HG03175 (cell line): Measurements from ENCODE around the gene CASK.
"Not testable (repeated sequence)": the region's sequence is repeated elsewhere in the genome, so short reads cannot be mapped to it uniquely, and the experiment has no call there.

Source experiments
- ATAC-seq: cut with Tn5 transposase; IDR thresholded peaks from one replicate; pipeline ENCODE4 v1.9.1; 2021; ENCODE audit warnings: mild to moderate bottlenecking, moderate library complexity; ENCODE audit not compliant: unreplicated experiment

Gene CASK

DNA sequence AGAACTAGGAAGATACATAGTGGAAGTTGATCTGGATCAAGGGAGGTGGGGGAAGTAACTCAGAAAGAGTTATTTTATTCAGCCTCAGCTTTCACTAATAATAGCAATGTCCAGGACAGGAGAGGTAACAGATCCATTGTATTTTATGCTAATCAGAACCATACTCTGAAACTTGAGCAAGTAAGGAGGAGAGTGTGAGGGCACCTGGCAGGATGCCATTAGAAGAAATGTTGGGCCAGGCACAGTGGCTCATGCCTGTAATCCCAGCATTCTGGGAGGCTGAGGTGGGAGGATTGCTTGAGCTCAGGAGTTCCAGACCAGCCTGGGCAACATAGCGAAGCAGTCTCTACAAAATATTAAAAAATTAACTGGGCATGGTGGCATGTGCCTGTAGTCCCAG lies 218.3 kb downstream of the CASK start:
- no peak for ATAC-seq

DNA sequence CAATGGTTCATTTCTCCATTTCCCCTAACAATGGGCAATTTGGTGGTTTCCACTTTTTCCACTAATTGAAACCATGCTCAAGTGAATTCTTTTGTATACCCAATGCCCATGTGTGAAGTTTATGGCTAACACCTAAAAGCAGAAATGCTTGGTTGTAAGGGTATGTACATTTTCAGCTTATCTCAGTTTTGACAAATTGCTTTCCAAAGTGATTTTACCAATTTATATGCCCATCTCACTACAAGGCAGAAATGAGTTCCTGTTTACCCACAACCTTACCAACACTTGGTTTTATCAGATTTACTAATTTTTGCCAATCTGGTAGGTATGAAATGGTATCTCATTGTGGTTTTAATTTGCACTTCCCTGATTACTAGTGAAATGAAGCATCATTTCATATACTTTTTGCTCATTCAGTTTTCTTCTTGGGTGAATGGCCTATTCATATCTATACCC lies 219.8 kb downstream of the CASK start:
- no peak for ATAC-seq

DNA sequence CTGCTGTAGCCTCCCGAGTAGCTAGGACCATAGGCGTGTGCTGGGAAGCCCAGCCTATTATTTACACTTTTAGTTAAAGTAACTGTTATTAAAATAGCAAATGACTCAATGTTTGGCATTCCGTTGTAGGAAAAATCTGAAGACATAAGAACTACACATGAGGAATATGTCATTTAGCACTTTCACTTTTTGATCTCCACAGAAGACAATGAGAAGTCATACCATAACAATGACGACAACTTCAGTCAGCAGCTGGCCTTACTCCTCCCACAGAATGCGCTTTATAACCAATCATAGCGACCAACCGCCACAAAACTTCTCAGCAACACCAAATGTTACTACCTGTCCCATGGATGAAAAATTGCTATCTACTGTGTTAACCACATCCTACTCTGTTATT lies 227.9 kb downstream of the CASK start:
- ATAC-seq = no peak

DNA sequence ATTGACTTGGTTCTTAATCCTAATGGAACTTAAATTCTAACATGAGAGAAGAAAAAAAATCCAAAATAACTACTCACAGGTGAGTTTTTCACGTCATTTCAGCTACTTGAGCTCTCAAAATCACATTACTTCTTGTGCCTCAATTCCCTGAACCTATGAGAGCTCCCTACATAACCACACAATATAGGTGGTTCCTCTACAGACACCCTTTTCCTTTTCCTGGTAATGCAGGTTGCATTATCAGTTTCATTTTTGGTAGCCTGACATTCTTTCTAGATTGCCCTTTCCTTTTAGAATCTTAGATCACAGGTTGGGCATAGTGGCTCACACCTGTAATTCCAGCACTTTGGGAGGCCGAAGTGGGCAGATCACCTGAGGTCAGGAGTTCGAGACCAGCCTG lies 230.3 kb downstream of the CASK start:
- ATAC-seq = no peak

DNA sequence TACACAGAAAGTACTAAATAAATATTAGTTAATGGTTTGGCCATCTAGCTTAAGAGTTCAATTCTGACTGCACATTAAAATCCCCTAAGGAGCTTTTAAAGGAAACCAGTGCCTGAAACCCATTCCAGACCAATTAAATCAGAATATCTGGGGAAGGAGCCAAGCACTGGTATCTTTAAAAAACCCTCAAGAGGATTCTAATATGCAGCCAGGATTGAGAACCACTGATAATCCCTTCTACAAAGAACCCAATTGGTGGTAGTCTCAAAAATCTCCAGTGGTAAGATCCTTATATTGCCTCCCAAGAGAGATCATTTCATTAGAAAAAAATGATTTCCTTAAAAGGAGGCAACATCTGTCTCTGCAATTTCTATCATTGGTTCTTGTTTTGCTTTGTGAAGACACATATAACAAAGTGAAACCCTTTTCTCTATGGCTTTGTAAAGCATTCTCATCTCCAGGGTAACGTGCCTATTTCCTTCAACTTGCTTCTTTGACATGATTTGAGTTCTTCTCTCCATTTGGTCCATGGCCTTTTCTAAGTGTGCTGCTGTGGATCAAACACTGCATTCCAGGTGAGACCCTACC lies 231.1 kb downstream of the CASK start:
- no peak for ATAC-seq

DNA sequence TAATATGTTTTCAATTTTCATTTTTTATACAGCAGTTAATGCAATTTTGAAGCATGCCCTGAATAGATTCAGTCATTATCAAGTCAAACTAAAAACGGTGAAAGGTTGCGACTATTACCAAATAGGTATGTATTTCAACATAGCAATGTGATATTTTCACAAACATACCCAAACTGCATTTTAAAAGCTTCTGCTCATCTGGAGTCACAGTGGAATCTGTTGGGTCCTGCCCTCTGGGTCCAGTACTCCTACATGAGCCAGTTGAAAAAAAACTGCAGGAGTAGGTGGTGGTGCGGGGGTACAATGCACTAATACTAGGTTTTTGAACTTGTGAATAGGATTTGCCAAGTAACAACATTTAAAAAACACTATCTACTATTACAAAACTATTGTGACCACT lies 233.6 kb downstream of the CASK start:
- ATAC-seq = no peak

DNA sequence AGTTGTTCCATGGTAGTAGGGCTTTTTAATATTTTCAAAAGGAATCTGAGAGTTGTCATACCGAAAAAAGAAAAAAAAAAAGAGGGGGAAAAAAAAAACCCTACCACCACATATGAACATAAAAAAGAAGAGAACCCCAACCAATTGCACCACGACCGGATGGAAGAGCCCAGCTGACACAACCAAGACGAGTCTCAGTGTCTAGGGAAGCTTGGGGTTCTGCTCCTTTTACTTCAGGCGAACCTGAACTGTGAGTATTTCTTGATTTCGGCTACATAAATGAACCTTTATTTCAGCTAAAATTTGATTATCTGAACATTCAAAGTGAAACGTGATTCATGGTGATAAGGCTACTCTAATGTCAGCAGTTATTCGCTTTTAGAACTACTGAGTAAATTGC lies 234.5 kb downstream of the CASK start, which contains the start of gene GPR34:
Gene GPR34, plus strand, starts transcription at position 139 of the 400 bp plus-strand sequence. CDS start 6,661 bp downstream, outside the sequence.
- ATAC-seq = no peak

DNA sequence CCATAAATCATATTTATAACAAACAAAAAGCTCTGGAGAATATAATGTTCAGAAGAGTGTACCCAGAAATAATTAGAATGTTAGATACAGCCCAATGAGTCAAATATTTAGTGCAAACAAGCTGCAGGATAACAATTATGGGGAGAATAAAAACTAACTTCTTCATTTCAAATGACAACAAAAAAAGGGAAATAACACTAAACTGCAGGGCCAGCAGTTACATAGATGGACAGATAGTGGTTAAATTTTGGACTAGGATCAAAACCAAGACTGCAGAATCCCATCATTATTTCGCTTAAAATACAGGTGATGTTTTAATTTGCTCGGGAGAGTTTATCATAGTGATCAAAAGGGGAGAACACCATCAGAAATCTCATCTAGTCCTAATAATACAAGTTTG lies 235.2 kb downstream of the CASK start:
- no peak for ATAC-seq

DNA sequence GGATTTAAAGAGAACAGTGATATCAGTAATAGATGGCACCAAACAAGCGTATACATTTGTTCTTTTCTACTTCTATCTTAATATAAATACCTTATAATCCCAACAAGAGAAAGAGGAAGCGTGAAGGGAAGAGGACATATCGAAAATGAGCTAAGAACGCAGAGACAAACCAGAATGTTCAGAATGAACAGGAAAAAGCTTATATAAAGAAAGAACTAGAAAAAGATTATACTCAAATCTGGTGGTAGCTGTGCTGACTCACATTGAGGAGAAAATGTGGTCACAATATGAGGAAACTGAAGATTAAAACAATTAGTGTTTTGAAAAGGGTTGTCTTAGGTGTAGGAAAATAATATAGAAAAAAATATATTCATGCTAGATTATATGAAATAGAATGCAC lies 236.6 kb downstream of the CASK start:
- ATAC-seq = no peak

DNA sequence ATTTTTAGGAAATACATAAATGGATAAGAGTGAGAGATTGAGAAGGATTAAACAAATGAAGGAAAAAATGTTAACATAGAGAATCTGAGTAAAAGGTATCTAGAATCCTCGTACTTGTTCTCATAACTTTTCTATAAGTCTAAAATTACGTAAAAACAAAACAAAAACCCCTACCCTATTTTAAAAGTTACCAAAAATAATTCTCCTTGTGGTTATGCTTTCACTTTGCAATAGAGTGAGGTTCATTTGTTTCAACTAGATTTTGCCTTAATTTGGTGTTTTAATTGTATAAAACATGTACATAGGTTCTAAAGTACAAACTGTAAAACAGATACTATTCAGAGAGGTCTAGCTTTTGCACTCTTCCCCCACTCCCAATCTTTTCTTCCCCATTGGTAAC lies 238.4 kb downstream of the CASK start:
- no peak for ATAC-seq

DNA sequence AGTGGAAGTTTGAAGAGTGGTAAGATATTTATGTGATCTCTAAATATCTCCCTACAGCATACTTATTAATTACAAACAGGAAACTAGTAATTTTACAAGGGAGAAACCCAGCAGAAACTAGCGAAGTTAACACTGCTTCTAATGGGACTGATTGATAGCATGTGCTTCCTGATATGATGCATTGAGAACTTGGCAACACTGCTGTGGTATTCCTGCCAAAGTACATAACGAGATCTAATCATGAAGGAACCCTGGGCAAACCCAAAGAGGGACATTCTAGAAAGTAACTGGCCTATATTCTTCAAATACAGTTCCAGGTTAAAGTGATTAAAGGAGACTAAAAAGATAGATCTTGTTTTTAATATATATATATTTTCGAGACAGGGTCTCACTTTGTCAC lies 239.2 kb downstream of the CASK start:
- no peak for ATAC-seq

DNA sequence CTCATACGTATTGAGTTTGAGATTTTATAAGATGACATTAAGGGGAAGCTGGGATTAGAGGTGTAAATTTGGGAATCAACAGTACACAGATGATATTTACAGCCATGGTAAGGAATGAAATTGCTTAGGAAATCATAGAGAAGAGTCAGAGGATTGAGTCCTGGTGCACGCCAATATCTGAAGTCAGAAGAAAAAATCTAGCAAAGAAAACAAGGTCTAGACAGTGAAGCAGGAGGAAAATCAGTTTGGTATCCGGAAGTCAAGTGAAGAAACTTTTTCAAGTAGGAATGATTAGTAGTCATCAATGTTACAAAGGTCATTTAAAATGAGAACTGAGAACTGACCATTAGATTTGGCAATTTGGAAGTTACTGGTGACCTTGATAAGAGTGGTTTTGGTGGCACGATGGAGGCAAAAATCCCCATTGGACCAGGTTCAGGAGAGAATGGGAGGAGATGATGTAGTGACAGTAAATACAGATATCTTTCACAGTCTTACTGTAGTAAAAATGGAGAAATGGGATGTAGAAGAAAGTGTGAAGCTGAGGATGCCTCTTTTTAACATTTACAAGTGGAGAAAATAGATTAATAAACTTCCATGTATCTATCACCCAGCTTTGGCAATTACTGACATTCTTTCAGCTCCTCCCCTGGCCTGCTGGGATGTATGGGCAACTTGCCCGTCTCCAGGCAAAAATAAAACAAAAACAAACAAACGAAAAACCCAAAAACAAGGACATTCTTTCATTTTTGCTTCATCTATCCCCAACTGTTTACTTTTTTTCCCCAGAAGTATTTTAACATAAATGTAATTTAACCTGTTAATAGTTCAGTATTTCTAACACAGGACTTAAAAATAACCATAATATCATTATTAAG lies 245.9 kb downstream of the CASK start:
- ATAC-seq = no peak

DNA sequence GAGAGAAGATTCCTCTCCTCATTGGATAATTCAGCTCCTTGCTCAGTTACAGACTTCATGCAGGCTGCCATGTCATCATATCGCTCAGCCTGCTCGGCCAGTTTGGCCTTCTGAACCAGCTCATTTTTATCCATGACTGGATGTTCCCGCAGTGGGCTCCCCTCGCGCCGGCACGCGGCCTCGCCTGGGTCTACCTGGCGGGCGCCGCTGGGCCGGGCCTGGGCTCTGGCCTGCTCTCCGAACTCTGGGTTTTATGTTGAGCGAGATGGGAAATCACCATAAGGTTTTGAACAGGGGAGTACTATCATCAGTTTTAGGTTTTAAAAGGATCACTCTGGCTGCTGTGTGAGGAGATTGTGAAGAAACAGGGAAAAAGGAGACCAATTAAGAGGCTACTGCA lies 247.0 kb downstream of the CASK start:
- ATAC-seq = not testable (repeated sequence)

DNA sequence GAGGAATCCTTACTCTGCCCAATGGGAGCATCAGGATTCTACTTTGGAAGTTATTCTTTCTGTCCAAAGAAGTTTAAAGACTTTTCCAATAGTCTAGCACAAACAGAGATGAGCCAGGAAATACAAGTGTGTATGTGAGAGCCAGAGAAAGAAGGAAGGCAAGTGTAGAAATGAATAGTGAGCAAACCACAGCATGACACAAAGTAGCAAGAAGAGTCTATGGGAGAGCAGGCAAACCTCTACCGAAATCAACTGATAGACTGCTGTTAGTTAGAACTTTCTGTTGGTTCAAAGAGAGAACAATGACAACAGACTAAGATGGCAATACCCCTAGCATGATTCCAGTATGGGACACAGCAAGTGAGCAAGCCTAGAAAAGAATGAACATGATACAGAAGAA lies 250.7 kb downstream of the CASK start:
- no peak for ATAC-seq

DNA sequence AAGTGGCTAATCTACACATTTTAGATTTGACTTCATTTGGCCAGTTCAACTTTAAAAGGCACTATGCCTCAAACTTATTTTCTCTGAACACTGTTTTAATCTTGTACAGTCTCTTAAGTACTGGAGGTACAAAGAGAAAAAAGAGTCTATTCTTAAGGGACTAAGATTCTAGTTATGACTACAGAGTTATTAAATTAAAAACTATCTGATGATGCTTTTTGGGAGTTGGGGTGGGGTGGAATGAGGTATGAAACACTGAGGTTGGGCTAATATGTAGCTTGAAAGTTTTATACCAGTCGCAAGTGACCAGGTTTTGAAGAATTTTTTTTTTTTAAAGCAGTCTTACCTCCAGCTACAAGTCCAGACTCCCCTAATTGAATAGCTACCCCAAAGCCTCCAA lies 252.3 kb downstream of the CASK start:
- ATAC-seq = no peak

DNA sequence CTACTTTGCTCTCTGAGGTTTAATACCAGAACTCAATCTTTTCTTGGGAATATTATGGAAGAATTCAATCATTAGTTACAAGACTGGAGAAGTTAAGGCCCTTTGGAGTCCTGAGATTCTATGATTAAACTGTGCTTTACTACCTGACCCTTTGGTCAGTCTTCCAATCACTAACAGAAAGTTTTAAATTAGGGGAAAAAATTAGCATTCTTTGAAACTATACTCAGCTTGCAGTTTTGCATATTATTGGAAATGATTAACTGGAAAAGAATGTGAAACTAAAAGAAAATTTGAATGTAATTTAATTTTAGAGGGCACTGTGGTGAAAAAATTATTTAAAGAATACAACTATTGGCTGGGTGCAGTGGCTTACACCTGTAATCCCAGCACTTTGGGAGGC lies 253.2 kb downstream of the CASK start:
- no peak for ATAC-seq

DNA sequence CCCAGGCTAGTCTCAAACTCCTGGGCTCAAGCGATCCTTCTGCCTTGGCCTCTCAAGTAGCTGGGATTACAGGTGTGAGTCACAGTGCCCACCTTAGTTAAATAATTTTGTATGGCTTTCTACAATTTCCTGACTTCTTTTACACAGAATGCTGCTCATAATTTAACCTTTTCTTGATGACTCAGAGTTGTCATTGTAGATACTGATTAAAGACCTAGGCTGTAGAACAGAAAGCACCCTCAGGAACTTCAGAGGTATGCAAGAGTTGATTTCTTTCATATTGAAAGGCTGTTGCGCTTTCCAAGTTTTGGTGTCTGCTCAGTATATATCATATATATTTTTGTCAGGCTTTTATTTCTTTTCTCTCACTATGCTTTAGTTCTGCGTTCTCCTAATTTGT lies 255.7 kb downstream of the CASK start:
- ATAC-seq = no peak

DNA sequence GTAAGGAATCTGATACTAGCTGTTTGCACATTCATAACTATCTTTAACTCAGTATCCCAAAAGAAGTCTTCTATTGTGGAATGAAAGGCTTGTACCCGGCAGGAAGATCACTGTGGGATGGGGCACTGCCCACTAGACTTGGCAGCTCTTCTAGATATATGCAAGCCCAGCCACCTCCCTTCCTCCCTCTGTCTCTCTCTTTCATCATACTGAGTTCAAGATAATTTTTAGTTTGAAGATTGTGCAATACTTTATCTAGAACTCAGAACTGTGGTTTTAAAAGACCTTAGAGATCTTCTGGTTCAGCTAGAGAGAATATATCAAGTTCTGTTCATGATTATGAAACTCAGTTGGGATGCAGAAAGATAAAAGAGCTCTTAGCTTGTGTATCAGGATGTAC lies 257.1 kb downstream of the CASK start:
- ATAC-seq = no peak

DNA sequence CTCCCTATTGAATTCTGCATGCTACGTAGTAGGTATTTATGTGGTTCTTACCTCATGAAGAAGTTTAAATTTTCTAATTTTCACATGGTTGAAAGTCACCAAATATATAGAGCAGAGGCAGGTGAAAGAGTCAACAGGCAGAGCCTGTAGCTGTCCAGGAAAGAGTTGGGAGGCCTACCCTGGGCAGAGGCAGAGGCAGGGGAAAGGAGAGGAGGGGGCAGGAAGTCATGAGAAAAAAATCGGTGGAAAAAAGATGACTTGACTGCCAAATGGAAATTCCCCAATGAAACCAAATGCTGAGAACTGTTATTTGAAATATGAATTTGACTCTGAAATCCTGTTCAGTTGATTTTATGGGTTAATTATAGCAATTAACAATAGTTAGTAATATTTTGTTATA lies 257.7 kb downstream of the CASK start:
- ATAC-seq = no peak

DNA sequence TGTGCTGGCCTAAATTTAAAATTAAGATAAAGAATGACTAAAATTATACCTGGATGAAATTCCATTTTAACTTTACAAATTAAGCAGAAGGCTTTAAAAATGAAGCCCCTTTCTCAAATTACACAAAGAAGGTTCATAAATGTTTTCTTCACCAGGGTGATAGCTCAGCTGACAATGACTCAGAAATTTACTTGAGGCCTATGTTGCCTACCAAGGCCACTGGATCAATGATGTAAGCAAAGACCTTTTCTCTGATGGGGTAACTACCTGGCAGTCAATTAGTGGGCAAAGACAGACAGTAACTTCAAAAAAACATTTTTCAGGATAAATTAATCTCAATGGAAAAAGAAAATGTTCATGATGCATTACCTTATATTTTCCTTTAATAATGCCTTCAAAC lies 258.4 kb downstream of the CASK start:
- no peak for ATAC-seq

DNA sequence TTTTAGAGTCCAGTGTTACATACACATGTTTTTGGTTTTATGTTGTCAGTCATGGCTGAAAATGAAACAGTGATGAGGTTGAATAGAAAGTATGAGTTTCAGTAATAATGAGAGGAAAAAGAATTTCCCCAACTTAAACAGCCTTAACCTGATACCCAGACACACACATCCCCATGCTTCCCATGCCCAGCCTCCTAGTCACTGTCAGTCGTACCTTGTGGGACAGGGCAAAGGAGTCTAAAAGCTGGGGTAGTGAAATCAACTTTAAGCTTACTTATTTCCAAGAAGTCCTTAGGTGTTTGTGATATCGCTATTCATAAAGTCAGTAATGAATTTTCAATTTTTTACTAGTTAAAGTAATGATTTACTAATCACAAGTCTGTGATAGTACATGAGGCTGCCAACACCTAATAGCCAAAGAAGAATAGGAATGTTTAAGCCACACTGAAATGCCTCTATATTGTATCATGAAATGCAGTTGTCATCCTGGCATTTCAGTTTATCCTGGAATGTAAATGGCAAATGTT lies 258.9 kb downstream of the CASK start:
- ATAC-seq = peak; percentile 83
